Tibial artery (tissue), 4 donors: ENCODE data around the gene WBP2.

Source experiments
- DNase-seq, 2 donors: peaks; one replicate each; pipeline ENCODE4 v3.0.0-alpha.2; 2019
- H3K27ac ChIP-seq, 2 donors: fragments of 200-600 bp; sonication (generic) in 1 of 2; 1 replicate in 1 of 2; 2 replicates in 1 of 2; pipeline ENCODE4 v1.5.1; 2018 to 2019; ENCODE audit warnings: mild to moderate bottlenecking in 1 of 2
- H3K27me3 ChIP-seq, 2 donors: fragments of 200-600 bp; sonication (generic) in 1 of 2; one replicate each; pipeline versions ENCODE4 v1.5.1 to v1.6.0; 2016 to 2019
- H3K36me3 ChIP-seq, 3 donors: fragments of 200-600 bp; sonication (generic) in 2 of 3; one replicate each; pipeline ENCODE4 v1.5.1; 2016 to 2019; ENCODE audit warnings: mild to moderate bottlenecking in 2 of 3
- H3K4me1 ChIP-seq, 4 donors: fragments of 200-600 bp; sonication (generic) in 2 of 4; 1 replicate in 3 of 4; 2 replicates in 1 of 4; pipeline ENCODE4 v1.5.1; 2016 to 2019
- H3K4me3 ChIP-seq, 2 donors: fragments of 200-600 bp; sonication (generic) in 1 of 2; 1 replicate in 1 of 2; 2 replicates in 1 of 2; pipeline ENCODE4 v1.5.1; 2018 to 2019; ENCODE audit warnings: mild to moderate bottlenecking in 2 of 2
- H3K9me3 ChIP-seq, 3 donors: fragments of 200-600 bp; sonication (generic) in 1 of 3; one replicate each; pipeline ENCODE4 v1.5.1; 2016 to 2019
- CTCF ChIP-seq, 2 experiments: fragments of 200-600 bp in 1 of 2; fragments of 450-650 bp in 1 of 2; IDR thresholded peaks; one replicate each; pipeline ENCODE4 v1.5.1; 2017 to 2019; ENCODE audit warnings: antibody characterized with exemption in 2 of 2, mild to moderate bottlenecking in 1 of 2, moderate library complexity in 1 of 2
- intact Hi-C: fragments of 100-400 bp; cut with DNase I; formaldehyde crosslinking; loops from one replicate; pipeline ENCODE4 v1.15.0; 2023; ENCODE audit warnings: low total_unique reads

Gene WBP2

GRCh38 chr17:75844530-75845057, 10.5 kb downstream of the WBP2 start:
- no peaks in the 10 kb centered on the region for H3K27me3 ChIP-seq
- intact Hi-C loops = loop anchor here (5.0 kb wide), 1 partner anchor 43 kb away; no protein-coding TSS in a partner anchor
- H3K4me3 ChIP-seq = peak overlapping the region in 1 of 2 donors; percentile 5
- H3K9me3 ChIP-seq = no peaks in the 10 kb centered on the region
- no peak for TF ChIP-seq CTCF (IDR thresholded peaks at IDR 0.05)
- peaks cover 37 to 64% (median 50%) of the 10 kb centered on the region in 3 donors for H3K36me3 ChIP-seq
- peak in 1 of 2 donors; percentile 83 for DNase-seq
- peak overlapping the region; percentile 86 for H3K27ac ChIP-seq
- peaks cover 0 to 58% (median 32%) of the 10 kb centered on the region in 4 donors for H3K4me1 ChIP-seq

GRCh38 chr17:75843577-75844529, 11.3 kb downstream of the WBP2 start, which contains the start of gene UNC13D:
Gene UNC13D, minus strand, starts transcription at chr17:75844404. Its CDS starts 67 bp downstream, at chr17:75844337.
- peak within 1 kb of the TSS; percentile 86 for H3K27ac ChIP-seq
- H3K4me1 ChIP-seq = peaks cover 0 to 50% (median 26%) of the 10 kb centered on the region in 4 donors
- H3K27me3 ChIP-seq = no peaks in the 10 kb centered on the region
- no peak for DNase-seq
- no peaks in the 10 kb centered on the region for H3K9me3 ChIP-seq
- H3K36me3 ChIP-seq = peaks cover 30 to 62% (median 44%) of the 10 kb centered on the region in 3 donors
- no peak for TF ChIP-seq CTCF (IDR thresholded peaks at IDR 0.05)
- H3K4me3 ChIP-seq = peak within 1 kb of the TSS in 1 of 2 donors; percentile 5
- intact Hi-C loops = loop anchor here (5.0 kb wide), 1 partner anchor 43 kb away; no protein-coding TSS in a partner anchor

- TF ChIP-seq CTCF (IDR thresholded peaks at IDR 0.05) = no peak
- Histone ChIP-seq H3K27me3 (no peaks in the 10 kb centered on the region), H3K27ac (no peak overlapping the region), H3K4me1 (peaks cover 0 to 42% (median 25%) of the 10 kb centered on the region in 4 donors), H3K4me3 (peak overlapping the region in 1 of 2 donors; percentile 5), H3K36me3 (peaks cover 22 to 54% (median 37%) of the 10 kb centered on the region in 3 donors), H3K9me3 (no peaks in the 10 kb centered on the region)
- intact Hi-C loops = loop anchor here (5.0 kb wide), 1 partner anchor 44 kb away; no protein-coding TSS in a partner anchor
- DNase-seq = no peak
Observed at GRCh38 chr17:75842963-75843576, 12.1 kb downstream of the WBP2 start.

GRCh38 chr17:75842411-75842810, 12.7 kb downstream of the WBP2 start:
- H3K4me1 ChIP-seq = peaks cover 0 to 36% (median 25%) of the 10 kb centered on the region in 4 donors
- H3K36me3 ChIP-seq = peaks cover 16 to 48% (median 30%) of the 10 kb centered on the region in 3 donors
- no peak overlapping the region for H3K27ac ChIP-seq
- intact Hi-C loops = loop anchor here (5.0 kb wide), 1 partner anchor 45 kb away; no protein-coding TSS in a partner anchor
- no peak overlapping the region for H3K4me3 ChIP-seq
- H3K27me3 ChIP-seq = no peaks in the 10 kb centered on the region
- no peaks in the 10 kb centered on the region for H3K9me3 ChIP-seq
- no peak for TF ChIP-seq CTCF (IDR thresholded peaks at IDR 0.05)
- no peak for DNase-seq

- Histone ChIP-seq H3K4me3 (no peak overlapping the region), H3K27ac (no peak overlapping the region), H3K4me1 (peaks cover 0 to 19% (median 14%) of the 10 kb centered on the region in 4 donors), H3K27me3 (no peaks in the 10 kb centered on the region), H3K36me3 (peaks cover 0 to 42% (median 14%) of the 10 kb centered on the region in 3 donors), H3K9me3 (no peaks in the 10 kb centered on the region)
- no peak for TF ChIP-seq CTCF (IDR thresholded peaks at IDR 0.05)
- intact Hi-C loops = loop anchor here (5.0 kb wide), 1 partner anchor 47 kb away; no protein-coding TSS in a partner anchor
- no peak for DNase-seq
Observed at GRCh38 chr17:75840799-75841164, 14.4 kb downstream of the WBP2 start.
